ENCODE data around the gene ZNF407. TPM values are rescaled to one million over a fixed set of nuclear protein-coding genes. Genes with fewer than 3 reads are reported as not detected.

ZNF407 gene
- total and polyA plus RNA-seq, 4 donors, result 1.3 to 21.1 (median 9.5) TPM

- DNase-seq, result no peak
- no peak overlapping the region for H3K4me3 ChIP-seq (ENCODE audit: low read length in 2 of 2)
- no peaks in the 10 kb centered on the region for H3K36me3 ChIP-seq (ENCODE audit: control insufficient read depth in 1 of 2, insufficient read depth in 2 of 2, low read length in 1 of 2)
- ATAC-seq (ENCODE audit: low FRiP score), result no peak
- no peak overlapping the region for H3K27ac ChIP-seq (ENCODE audit: low read depth in 1 of 2, low read length in 2 of 2)
- intact Hi-C loops (cut with DNase I), result no loop called here
- WGBS, 2 donors, result 76 to 85% methylated on average over 6 of the region's 6 CpGs
- no peaks in the 10 kb centered on the region for H3K4me1 ChIP-seq (ENCODE audit: control insufficient read depth in 1 of 2, insufficient read depth in 2 of 2, low read length in 2 of 2)
- H3K27me3 ChIP-seq (ENCODE audit: control insufficient read depth in 1 of 2, insufficient read depth in 2 of 2, low read length in 1 of 2), result no peaks in the 10 kb centered on the region
- no peaks in the 10 kb centered on the region for H3K9me3 ChIP-seq (ENCODE audit: control insufficient read depth, low read length)
Measured at GRCh38 chr18:75114231-75114764, 516.6 kb downstream of the ZNF407 start.

Other genes starting within 250 kb of the ZNF407 start
- not detected for gene DIPK1C, start 140.6 kb upstream of the ZNF407 start, total RNA-seq
- gene DIPK1C, start 140.6 kb upstream of the ZNF407 start, polyA plus RNA-seq, result under 1 TPM in 1 of 2 donors, not detected in 1; 0.36 TPM
- gene CNDP2, start 101.5 kb upstream of the ZNF407 start, total RNA-seq, result 10 to 100 TPM; 74.0 to 99.2 TPM
- 10 to 100 TPM; 26.7 to 74.5 TPM for gene CNDP2, start 101.5 kb upstream of the ZNF407 start, polyA plus RNA-seq
- gene CNDP1, start 63.4 kb upstream of the ZNF407 start, total RNA-seq, result under 1 TPM in 1 of 2 donors, not detected in 1; 0.49 TPM
- gene CNDP1, start 63.4 kb upstream of the ZNF407 start, polyA plus RNA-seq, result 1 to 10 TPM in 1 of 2 donors, not detected in 1; 5.4 TPM

Measured in aorta (tissue), 5 donors.